ENCODE measurements around the gene DSG1. TPM values are rescaled to one million over a fixed set of nuclear protein-coding genes. Genes with fewer than 3 reads are reported as not detected.
"Not testable (repeated sequence)": the region's sequence is repeated elsewhere in the genome, so short reads cannot be mapped to it uniquely, and the experiment has no call there.

DSG1 gene
- polyA plus RNA-seq, 3 donors: not detected

GRCh38 chr18:31280502-31280901 is 37.5 kb upstream of the DSG1 start:
- Mint-ChIP-seq H3K4me1 (peaks cover 2% of the 10 kb centered on the region), H3K4me3 (no peak overlapping the region), H3K27me3 (ENCODE audit: low read depth in 3 of 3) (peaks cover 0 to under 1% (median 0%) of the 10 kb centered on the region in 3 donors), H3K27ac (no peak overlapping the region), H3K36me3 (no peaks in the 10 kb centered on the region), H3K9me3 (peaks cover 0 to 4% (median 1%) of the 10 kb centered on the region in 7 donors)
- Histone ChIP-seq H2AFZ (ENCODE audit: insufficient read depth, low read depth, low read length, poor library complexity, severe bottlenecking) (no peak overlapping the region), H4K20me1 (ENCODE audit: insufficient read depth, low read length) (no peaks in the 10 kb centered on the region), H3K27me3 (ENCODE audit: control insufficient read depth in 2 of 2, insufficient read depth in 2 of 2, low read length in 2 of 2) (no peaks in the 10 kb centered on the region), H3K27ac (ENCODE audit: low read depth in 1 of 2, low read length in 2 of 2) (no peak overlapping the region), H3K4me2 (replicated peaks; ENCODE audit: extremely low read depth, low read length, poor library complexity, severe bottlenecking) (no peak overlapping the region), H3K4me3 (replicated peaks in 1 of 3; ENCODE audit: low read depth in 2 of 3, low read length in 3 of 3) (no peak overlapping the region), H3K4me1 (ENCODE audit: control insufficient read depth in 1 of 2, insufficient read depth in 2 of 2, low read length in 2 of 2) (no peaks in the 10 kb centered on the region), H3K36me3 (replicated peaks in 1 of 2; ENCODE audit: control insufficient read depth in 1 of 2, insufficient read depth in 2 of 2, low read length in 2 of 2) (no peaks in the 10 kb centered on the region), H3K9me3 (replicated peaks in 1 of 2; ENCODE audit: control insufficient read depth in 1 of 2, insufficient read depth in 1 of 2, low read length in 2 of 2) (no peaks in the 10 kb centered on the region), H3K79me2 (ENCODE audit: insufficient read depth, low read length) (no peaks in the 10 kb centered on the region), H3K9ac (ENCODE audit: insufficient read depth, low read length, poor library complexity, severe bottlenecking) (no peak overlapping the region)
- WGBS (ENCODE audit: insufficient coverage): 100% methylated on average over 1 of the region's 2 CpGs
- no peak for DNase-seq
- no peak for TF ChIP-seq CTCF (IDR thresholded peaks at IDR 0.05)
- intact Hi-C loops (cut with micrococcal nuclease): no loop called here

DNA sequence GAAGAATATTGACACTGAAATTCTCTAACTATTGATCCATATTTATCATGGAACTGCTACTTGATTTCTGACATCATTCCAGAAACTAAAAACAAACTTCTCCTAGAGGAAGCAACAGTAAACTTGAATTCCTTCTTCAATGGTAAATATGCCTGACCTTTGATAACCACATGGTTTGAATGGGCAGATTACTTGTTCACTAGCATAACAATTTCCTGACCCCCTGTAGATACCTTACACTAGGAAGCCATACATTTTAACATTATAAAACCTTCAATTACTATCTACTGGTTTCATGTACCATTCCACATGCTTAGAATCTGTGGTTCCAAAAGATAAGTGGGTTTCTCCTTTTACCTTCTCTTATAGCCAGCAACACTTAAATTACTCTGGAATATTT is 36.5 kb upstream of the DSG1 start:
- DNase-seq: no peak
- Mint-ChIP-seq H3K27me3 (ENCODE audit: low read depth in 3 of 3) (peaks cover 0 to 2% (median 0%) of the 10 kb centered on the region in 3 donors), H3K9me3 (peaks cover 3 to 7% (median 4%) of the 10 kb centered on the region in 7 donors), H3K27ac (no peak overlapping the region), H3K4me3 (no peak overlapping the region), H3K36me3 (no peaks in the 10 kb centered on the region), H3K4me1 (no peaks in the 10 kb centered on the region)
- Histone ChIP-seq H2AFZ (ENCODE audit: insufficient read depth, low read depth, low read length, poor library complexity, severe bottlenecking) (no peak overlapping the region), H3K9ac (ENCODE audit: insufficient read depth, low read length, poor library complexity, severe bottlenecking) (no peak overlapping the region), H3K27me3 (ENCODE audit: control insufficient read depth in 2 of 2, insufficient read depth in 2 of 2, low read length in 2 of 2) (no peaks in the 10 kb centered on the region), H3K4me2 (replicated peaks; ENCODE audit: extremely low read depth, low read length, poor library complexity, severe bottlenecking) (no peak overlapping the region), H3K27ac (ENCODE audit: low read depth in 1 of 2, low read length in 2 of 2) (no peak overlapping the region), H3K9me3 (replicated peaks in 1 of 2; ENCODE audit: control insufficient read depth in 1 of 2, insufficient read depth in 1 of 2, low read length in 2 of 2) (no peaks in the 10 kb centered on the region), H4K20me1 (ENCODE audit: insufficient read depth, low read length) (no peaks in the 10 kb centered on the region), H3K4me3 (replicated peaks in 1 of 3; ENCODE audit: low read depth in 2 of 3, low read length in 3 of 3) (no peak overlapping the region), H3K4me1 (ENCODE audit: control insufficient read depth in 1 of 2, insufficient read depth in 2 of 2, low read length in 2 of 2) (no peaks in the 10 kb centered on the region), H3K36me3 (replicated peaks in 1 of 2; ENCODE audit: control insufficient read depth in 1 of 2, insufficient read depth in 2 of 2, low read length in 2 of 2) (no peaks in the 10 kb centered on the region), H3K79me2 (ENCODE audit: insufficient read depth, low read length) (no peaks in the 10 kb centered on the region)
- intact Hi-C loops (cut with micrococcal nuclease): no loop called here
- TF ChIP-seq CTCF (IDR thresholded peaks at IDR 0.05): no peak

GRCh38 chr18:31289446-31289845 is 28.5 kb upstream of the DSG1 start:
- H3K36me3 Mint-ChIP-seq; DNase-seq; intact Hi-C loops (cut with micrococcal nuclease); H3K4me3 Mint-ChIP-seq; H3K9ac ChIP-seq (ENCODE audit: insufficient read depth, low read length, poor library complexity, severe bottlenecking); H3K36me3 ChIP-seq (replicated peaks in 1 of 2; ENCODE audit: control insufficient read depth in 1 of 2, insufficient read depth in 2 of 2, low read length in 2 of 2); H3K27me3 Mint-ChIP-seq (ENCODE audit: low read depth in 3 of 3); H3K79me2 ChIP-seq (ENCODE audit: insufficient read depth, low read length); H4K20me1 ChIP-seq (ENCODE audit: insufficient read depth, low read length); H3K27ac Mint-ChIP-seq; H3K27ac ChIP-seq (ENCODE audit: low read depth in 1 of 2, low read length in 2 of 2); H3K4me3 ChIP-seq (replicated peaks in 1 of 3; ENCODE audit: low read depth in 2 of 3, low read length in 3 of 3); H3K27me3 ChIP-seq (ENCODE audit: control insufficient read depth in 2 of 2, insufficient read depth in 2 of 2, low read length in 2 of 2); H2AFZ ChIP-seq (ENCODE audit: insufficient read depth, low read depth, low read length, poor library complexity, severe bottlenecking); H3K4me1 Mint-ChIP-seq; H3K9me3 ChIP-seq (replicated peaks in 1 of 2; ENCODE audit: control insufficient read depth in 1 of 2, insufficient read depth in 1 of 2, low read length in 2 of 2); H3K4me1 ChIP-seq (ENCODE audit: control insufficient read depth in 1 of 2, insufficient read depth in 2 of 2, low read length in 2 of 2); H3K4me2 ChIP-seq (replicated peaks; ENCODE audit: extremely low read depth, low read length, poor library complexity, severe bottlenecking): not testable (repeated sequence)
- H3K9me3 Mint-ChIP-seq: peaks cover 12 to 29% (median 20%) of the 10 kb centered on the region in 7 donors
- 90% methylated on average over 2 of the region's 3 CpGs for WGBS (ENCODE audit: insufficient coverage)

Data from CD14-positive monocyte (primary cell).